T-helper 17 cell (primary cell): ENCODE measurements around the gene MYZAP. TPM values are rescaled to one million over a fixed set of nuclear protein-coding genes. Genes with fewer than 3 reads are reported as not detected.
A peak's percentile ranks its signal among the peaks of the same experiment; 100 is the strongest.

Experiments used
- ATAC-seq: fragments of 150-1000 bp; cut with Tn5 transposase; 2 replicates; pipeline ENCODE4 v1.10.0; 2021; ENCODE audit warnings: mild to moderate bottlenecking, moderate library complexity
- DNase-seq, 3 donors: peaks; one replicate each; pipeline versions ENCODE4 v3.0.0 to v3.0.0-alpha.2; 2020 to 2021
- H3K9me3 ChIP-seq: one replicate; pipeline ENCODE4 v1.7.0; 2013; ENCODE audit warnings: low read length, mild to moderate bottlenecking; ENCODE audit not compliant: control insufficient read depth, poor library complexity, severe bottlenecking
- H3K27ac Mint-ChIP-seq: one replicate; pipeline ENCODE4 v1.8.0; 2022; ENCODE audit warnings: mild to moderate bottlenecking, moderate library complexity, mixed read lengths
- H3K27me3 Mint-ChIP-seq: one replicate; pipeline ENCODE4 v1.8.0; 2022; ENCODE audit warnings: mixed read lengths
- H3K36me3 Mint-ChIP-seq: one replicate; pipeline ENCODE4 v1.8.0; 2022; ENCODE audit warnings: low read depth, mixed read lengths
- H3K4me1 Mint-ChIP-seq: one replicate; pipeline ENCODE4 v1.8.0; 2022; ENCODE audit warnings: mild to moderate bottlenecking, mixed read lengths
- H3K4me3 Mint-ChIP-seq: one replicate; pipeline ENCODE4 v1.8.0; 2022; ENCODE audit warnings: mild to moderate bottlenecking, moderate library complexity, mixed read lengths
- total RNA-seq, 4 donors: library from RNA in 2 of 4; stranded (reverse) in 2 of 4; gene quantifications; one replicate each; pipeline ENCODE4 v1.2.3 and lab custom pipeline; 2022 to 2026

The MYZAP gene
- total RNA-seq, 2 donors from 2014 or later, result 0.15 to 6.2 TPM

DNA sequence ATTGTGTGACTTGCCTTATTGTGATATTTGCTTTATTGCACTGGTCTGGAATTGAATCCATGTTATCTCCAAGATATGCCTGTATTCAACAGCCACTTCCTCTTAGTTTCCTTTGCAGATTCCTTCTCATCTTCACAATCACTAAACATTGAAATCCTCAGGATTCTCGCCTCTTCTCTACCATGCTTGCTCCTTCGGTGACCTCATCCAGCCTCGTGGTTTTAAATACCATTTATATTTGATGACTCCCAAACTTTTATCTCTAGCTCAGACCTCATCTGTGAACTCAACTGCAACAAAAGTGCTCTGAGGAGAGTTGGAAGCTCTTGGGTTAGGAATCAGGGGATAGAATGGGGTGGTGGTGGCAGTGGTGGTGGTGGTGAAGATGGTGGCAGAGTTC is 134.7 kb downstream of the MYZAP start:
- DNase-seq (no peak), ATAC-seq (no peak)
- peaks cover 2% of the 10 kb centered on the region for H3K36me3 Mint-ChIP-seq
- H3K9me3 ChIP-seq, result no peaks in the 10 kb centered on the region
- H3K27ac Mint-ChIP-seq, result no peak overlapping the region
- peaks cover 5% of the 10 kb centered on the region for H3K4me1 Mint-ChIP-seq
- H3K27me3 Mint-ChIP-seq, result no peaks in the 10 kb centered on the region
- no peak overlapping the region for H3K4me3 Mint-ChIP-seq

- Mint-ChIP-seq H3K27me3 (no peaks in the 10 kb centered on the region), H3K4me3 (no peak overlapping the region), H3K36me3 (peaks cover 2% of the 10 kb centered on the region), H3K27ac (no peak overlapping the region), H3K4me1 (peaks cover 5% of the 10 kb centered on the region)
- no peaks in the 10 kb centered on the region for H3K9me3 ChIP-seq
- ATAC-seq, result no peak
- no peak for DNase-seq
Measured at GRCh38 chr15:57727031-57727430, 135.3 kb downstream of the MYZAP start.

GRCh38 chr15:57728436-57728835 is 136.7 kb downstream of the MYZAP start:
- H3K27ac Mint-ChIP-seq, result no peak overlapping the region
- H3K27me3 Mint-ChIP-seq, result no peaks in the 10 kb centered on the region
- DNase-seq (no peak), ATAC-seq (no peak)
- H3K4me3 Mint-ChIP-seq, result no peak overlapping the region
- no peaks in the 10 kb centered on the region for H3K9me3 ChIP-seq
- H3K36me3 Mint-ChIP-seq, result peaks cover 2% of the 10 kb centered on the region
- H3K4me1 Mint-ChIP-seq, result peaks cover 8% of the 10 kb centered on the region

- Mint-ChIP-seq H3K4me1 (peaks cover 8% of the 10 kb centered on the region), H3K36me3 (peaks cover 2% of the 10 kb centered on the region), H3K27me3 (no peaks in the 10 kb centered on the region), H3K27ac (no peak overlapping the region), H3K4me3 (no peak overlapping the region)
- DNase-seq, result no peak
- no peaks in the 10 kb centered on the region for H3K9me3 ChIP-seq
- ATAC-seq, result no peak
Measured at GRCh38 chr15:57730876-57731275, 139.2 kb downstream of the MYZAP start.

DNA sequence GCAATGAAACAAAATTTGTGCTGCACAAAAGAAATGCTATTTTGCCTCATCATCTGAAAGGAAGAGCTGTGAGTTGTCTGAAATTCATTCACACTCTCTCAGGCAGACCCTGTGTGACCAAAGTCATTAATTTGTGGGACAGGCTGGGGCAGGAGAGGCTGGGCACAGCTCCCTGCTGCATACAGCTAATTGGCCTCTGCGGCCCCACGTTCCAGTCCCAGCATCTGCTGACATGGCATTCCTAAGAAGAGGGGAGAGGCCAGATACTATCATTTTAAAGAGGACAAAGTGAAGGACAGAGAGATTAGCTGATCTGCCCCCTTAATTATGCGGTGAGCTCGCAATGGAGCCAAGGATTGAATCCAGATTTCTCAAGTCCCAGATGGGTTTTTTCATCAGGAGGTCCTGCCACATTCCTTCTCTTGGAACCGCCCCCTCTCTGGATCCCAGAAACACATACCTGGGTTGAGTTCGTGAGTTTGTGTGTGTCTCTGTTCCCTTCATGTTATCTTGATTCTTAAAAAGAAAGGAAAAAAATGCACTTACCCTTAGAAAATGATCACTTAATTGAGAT is 139.9 kb downstream of the MYZAP start:
- Mint-ChIP-seq H3K4me3 (no peak overlapping the region), H3K36me3 (peaks cover 2% of the 10 kb centered on the region), H3K27me3 (no peaks in the 10 kb centered on the region), H3K27ac (no peak overlapping the region), H3K4me1 (peaks cover 8% of the 10 kb centered on the region)
- DNase-seq, result no peak
- no peak for ATAC-seq
- H3K9me3 ChIP-seq, result no peaks in the 10 kb centered on the region

DNA sequence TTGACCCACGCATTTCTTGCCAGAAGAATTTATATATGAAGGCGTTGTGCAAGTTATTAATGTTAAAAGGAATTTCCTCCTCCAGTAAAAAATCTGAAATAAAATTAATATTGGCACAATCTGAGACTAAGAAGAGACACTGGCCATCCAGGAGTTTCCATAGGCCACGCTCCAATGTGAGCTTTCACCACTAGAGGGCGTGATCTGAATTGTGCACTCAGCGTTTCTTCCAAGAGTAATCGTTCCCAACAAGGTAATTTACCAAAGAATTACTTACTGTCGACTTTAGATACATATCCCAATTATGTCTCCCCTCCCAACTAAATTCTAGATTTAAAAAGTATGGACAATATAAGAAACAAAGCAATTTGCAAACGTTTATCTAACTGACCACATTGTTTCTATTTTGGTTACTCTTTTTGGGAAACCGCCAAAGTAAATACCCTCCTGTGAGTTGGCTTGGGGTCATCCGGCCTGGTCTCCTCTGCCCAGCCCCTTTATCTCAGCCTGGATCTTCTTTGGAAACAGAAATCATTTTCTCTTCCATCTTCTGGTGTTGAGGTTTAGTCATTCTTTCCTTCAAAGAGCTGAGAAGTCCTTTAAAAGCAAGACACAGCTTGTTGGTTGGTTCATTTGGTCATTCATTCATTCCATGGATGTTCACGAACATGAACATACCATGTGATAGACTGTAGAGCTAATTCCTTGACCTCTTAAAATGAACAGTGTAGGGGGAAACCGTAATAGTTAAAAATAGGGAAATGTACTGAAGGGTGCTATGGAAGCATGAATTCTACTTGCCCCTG is 141.0 kb downstream of the MYZAP start:
- Mint-ChIP-seq H3K36me3 (peaks cover 4% of the 10 kb centered on the region), H3K4me1 (peaks cover 10% of the 10 kb centered on the region), H3K27ac (no peak overlapping the region), H3K4me3 (no peak overlapping the region), H3K27me3 (no peaks in the 10 kb centered on the region)
- no peaks in the 10 kb centered on the region for H3K9me3 ChIP-seq
- DNase-seq, result peak in 1 of 3 donors; percentile 43
- no peak for ATAC-seq

GRCh38 chr15:57734860-57735259 is 143.2 kb downstream of the MYZAP start:
- DNase-seq, result no peak
- H3K9me3 ChIP-seq, result no peaks in the 10 kb centered on the region
- H3K27ac Mint-ChIP-seq, result no peak overlapping the region
- peaks cover 6% of the 10 kb centered on the region for H3K4me1 Mint-ChIP-seq
- H3K4me3 Mint-ChIP-seq, result no peak overlapping the region
- peaks cover 4% of the 10 kb centered on the region for H3K36me3 Mint-ChIP-seq
- no peak for ATAC-seq
- H3K27me3 Mint-ChIP-seq, result no peaks in the 10 kb centered on the region

Other genes with a start within 250 kb of the MYZAP start
- gene CGNL1, start 215.4 kb upstream of the MYZAP start, total RNA-seq, result not detected
- 10 to 100 TPM; 60.8 to 86.1 TPM for gene POLR2M, start 114.8 kb downstream of the MYZAP start, total RNA-seq